Gastrocnemius medialis (tissue), 4 donors: Measurements from ENCODE around the gene KLF9.

Experiments
- POLR2A ChIP-seq, 2 donors: fragments of 450-650 bp; IDR thresholded peaks; one replicate each; pipeline ENCODE4 v1.6.1; 2017; ENCODE audit warnings: antibody characterized with exemption in 2 of 2, mild to moderate bottlenecking in 2 of 2, moderate library complexity in 2 of 2
- TF ChIP-seq, protein P1 (sequence below), 5 experiments: fragments of 450-650 bp in 3 of 5; fragments of 200-600 bp in 2 of 5; sonication (generic) in 2 of 5; IDR thresholded peaks in 4 of 5; conservative IDR thresholded peaks in 1 of 5; 1 replicate in 4 of 5; 2 replicates in 1 of 5; pipeline ENCODE4 v1.5.1; 2016 to 2019; ENCODE audit warnings: antibody characterized with exemption in 5 of 5, mild to moderate bottlenecking in 3 of 5, moderate library complexity in 3 of 5

DNA sequence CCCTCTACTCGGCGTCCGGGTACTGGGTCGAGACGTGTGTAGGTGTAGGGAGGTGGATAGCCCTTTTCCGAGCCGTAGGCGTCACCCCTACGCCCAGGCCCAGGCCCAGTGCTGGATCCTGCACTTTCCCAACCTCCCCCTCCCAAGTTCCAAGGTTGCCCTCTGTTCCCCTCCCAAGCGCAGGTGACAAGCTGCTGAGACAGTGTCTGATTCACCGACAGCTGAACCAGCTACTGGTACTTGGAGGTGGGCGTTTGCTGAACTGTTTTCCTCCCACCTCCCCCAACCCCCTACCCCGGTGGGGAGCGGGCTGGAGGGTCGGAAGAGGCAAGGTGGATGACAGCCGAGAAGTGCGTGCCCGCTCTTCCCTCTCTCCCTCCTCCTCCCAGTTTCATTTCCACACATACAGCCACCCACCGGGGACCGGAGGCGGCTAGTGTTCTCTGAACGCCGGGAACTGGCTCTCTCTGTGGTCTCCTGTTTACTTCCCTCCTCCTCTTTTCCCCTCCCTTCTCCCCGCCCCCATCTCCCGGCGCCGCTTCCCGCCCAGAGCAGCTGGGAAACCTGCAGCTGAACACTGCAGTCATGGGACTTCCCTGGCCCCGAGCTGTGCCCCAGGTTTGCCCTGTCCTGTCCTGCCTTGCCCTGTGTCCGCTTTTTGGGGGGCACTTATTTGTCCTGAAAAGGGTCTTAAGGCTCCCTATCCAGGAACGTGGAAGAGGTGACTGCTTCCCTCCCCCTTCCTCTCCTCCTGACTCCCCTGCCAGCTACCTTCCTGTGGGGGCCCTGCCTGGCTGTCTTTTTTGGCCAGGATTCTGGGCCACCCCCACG is 6.2 kb upstream of the KLF9 start:
- TF ChIP-seq, protein P1, sequence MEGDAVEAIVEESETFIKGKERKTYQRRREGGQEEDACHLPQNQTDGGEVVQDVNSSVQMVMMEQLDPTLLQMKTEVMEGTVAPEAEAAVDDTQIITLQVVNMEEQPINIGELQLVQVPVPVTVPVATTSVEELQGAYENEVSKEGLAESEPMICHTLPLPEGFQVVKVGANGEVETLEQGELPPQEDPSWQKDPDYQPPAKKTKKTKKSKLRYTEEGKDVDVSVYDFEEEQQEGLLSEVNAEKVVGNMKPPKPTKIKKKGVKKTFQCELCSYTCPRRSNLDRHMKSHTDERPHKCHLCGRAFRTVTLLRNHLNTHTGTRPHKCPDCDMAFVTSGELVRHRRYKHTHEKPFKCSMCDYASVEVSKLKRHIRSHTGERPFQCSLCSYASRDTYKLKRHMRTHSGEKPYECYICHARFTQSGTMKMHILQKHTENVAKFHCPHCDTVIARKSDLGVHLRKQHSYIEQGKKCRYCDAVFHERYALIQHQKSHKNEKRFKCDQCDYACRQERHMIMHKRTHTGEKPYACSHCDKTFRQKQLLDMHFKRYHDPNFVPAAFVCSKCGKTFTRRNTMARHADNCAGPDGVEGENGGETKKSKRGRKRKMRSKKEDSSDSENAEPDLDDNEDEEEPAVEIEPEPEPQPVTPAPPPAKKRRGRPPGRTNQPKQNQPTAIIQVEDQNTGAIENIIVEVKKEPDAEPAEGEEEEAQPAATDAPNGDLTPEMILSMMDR (IDR thresholded peaks at IDR 0.05 in 4 of 5, conservative IDR thresholded peaks at IDR 0.05 in 1 of 5), result no peak
- TF ChIP-seq POLR2A (IDR thresholded peaks at IDR 0.05), result no peak
